Gastroesophageal sphincter (tissue), 4 donors: Measurements from ENCODE around the gene GNAI3. TPM values are rescaled to one million over a fixed set of nuclear protein-coding genes. Genes with fewer than 3 reads are reported as not detected.
A peak's percentile ranks its signal among the peaks of the same experiment; 100 is the strongest.

Source experiments
- ATAC-seq: fragments of 150-250 bp; one replicate; pipeline ENCODE4 v1.9.1; 2016; ENCODE audit warnings: mild to moderate bottlenecking, moderate library complexity
- H3K27ac ChIP-seq, 4 donors: fragments of 200-600 bp; sonication (generic) in 3 of 4; 1 replicate in 3 of 4; 2 replicates in 1 of 4; pipeline ENCODE4 v1.5.1; 2016 to 2019
- H3K27me3 ChIP-seq: fragments of 200-600 bp; sonication (generic); one replicate; pipeline ENCODE4 v1.5.1; 2019
- H3K36me3 ChIP-seq, 2 donors: fragments of 200-600 bp; sonication (generic); one replicate each; pipeline ENCODE4 v1.5.1; 2019; ENCODE audit warnings: control low read depth in 1 of 2
- H3K4me1 ChIP-seq, 3 donors: fragments of 200-600 bp; sonication (generic); 1 replicate in 2 of 3; 2 replicates in 1 of 3; pipeline ENCODE4 v1.5.1; 2016 to 2019; ENCODE audit warnings: control low read depth in 2 of 3
- H3K4me3 ChIP-seq, 2 donors: fragments of 200-600 bp; sonication (generic); one replicate each; pipeline ENCODE4 v1.5.1; 2019; ENCODE audit warnings: mild to moderate bottlenecking in 1 of 2, moderate library complexity in 1 of 2
- H3K9me3 ChIP-seq, 3 donors: fragments of 200-600 bp; sonication (generic); one replicate each; pipeline ENCODE4 v1.5.1; 2017 to 2019; ENCODE audit warnings: control low read depth in 2 of 3
- EP300 ChIP-seq: sonication (generic); formaldehyde crosslinking; IDR thresholded peaks from one replicate; pipeline ENCODE4 v1.6.1; 2017; ENCODE audit warnings: antibody characterized with exemption, mild to moderate bottlenecking
- POLR2A ChIP-seq, 2 donors: fragments of 450-650 bp; IDR thresholded peaks; one replicate each; pipeline ENCODE4 v1.6.1; 2017; ENCODE audit warnings: antibody characterized with exemption in 2 of 2, mild to moderate bottlenecking in 2 of 2, moderate library complexity in 1 of 2
- POLR2AphosphoS5 ChIP-seq: sonication (generic); formaldehyde crosslinking; IDR thresholded peaks from one replicate; pipeline ENCODE4 v1.6.1; 2017; ENCODE audit warnings: antibody characterized with exemption
- WGBS, 2 donors: methylation state at CpG; one replicate each; pipeline ENCODE4 v1.1.5; 2018; ENCODE audit warnings: low coverage in 1 of 2; 5-methylcytosine and 5-hydroxymethylcytosine counted together
- total RNA-seq, 4 donors: library from RNA; depleted of rRNA; stranded (reverse); fragments of >200 nt; gene quantifications; one replicate each; pipeline ENCODE4 v1.1.0, GENCODE V29; 2016
- TF ChIP-seq, protein P1 (sequence below), 4 experiments: fragments of 200-600 bp in 2 of 4; fragments of 450-650 bp in 2 of 4; sonication (generic) in 1 of 4; IDR thresholded peaks; one replicate each; pipeline ENCODE4 v1.5.1; 2017 to 2019; ENCODE audit warnings: antibody characterized with exemption in 4 of 4, mild to moderate bottlenecking in 2 of 4, moderate library complexity in 2 of 4

The GNAI3 gene
- total RNA-seq, 4 donors from 2014 or later, result 6.6 to 9.4 (median 8.0) TPM

GRCh38 chr1:109653306-109653705, 104.9 kb downstream of the GNAI3 start:
- Histone ChIP-seq H3K9me3 (no peaks in the 10 kb centered on the region), H3K27ac (no peak overlapping the region), H3K4me1 (peaks cover 0 to 29% (median 11%) of the 10 kb centered on the region in 3 donors), H3K4me3 (no peak overlapping the region), H3K36me3 (peaks cover 0 to 4% of the 10 kb centered on the region in 2 donors), H3K27me3 (no peaks in the 10 kb centered on the region)
- TF ChIP-seq EP300, result no peak
- no peak for TF ChIP-seq POLR2A (IDR thresholded peaks at IDR 0.05)
- no peak for TF ChIP-seq POLR2AphosphoS5
- TF ChIP-seq, protein P1, sequence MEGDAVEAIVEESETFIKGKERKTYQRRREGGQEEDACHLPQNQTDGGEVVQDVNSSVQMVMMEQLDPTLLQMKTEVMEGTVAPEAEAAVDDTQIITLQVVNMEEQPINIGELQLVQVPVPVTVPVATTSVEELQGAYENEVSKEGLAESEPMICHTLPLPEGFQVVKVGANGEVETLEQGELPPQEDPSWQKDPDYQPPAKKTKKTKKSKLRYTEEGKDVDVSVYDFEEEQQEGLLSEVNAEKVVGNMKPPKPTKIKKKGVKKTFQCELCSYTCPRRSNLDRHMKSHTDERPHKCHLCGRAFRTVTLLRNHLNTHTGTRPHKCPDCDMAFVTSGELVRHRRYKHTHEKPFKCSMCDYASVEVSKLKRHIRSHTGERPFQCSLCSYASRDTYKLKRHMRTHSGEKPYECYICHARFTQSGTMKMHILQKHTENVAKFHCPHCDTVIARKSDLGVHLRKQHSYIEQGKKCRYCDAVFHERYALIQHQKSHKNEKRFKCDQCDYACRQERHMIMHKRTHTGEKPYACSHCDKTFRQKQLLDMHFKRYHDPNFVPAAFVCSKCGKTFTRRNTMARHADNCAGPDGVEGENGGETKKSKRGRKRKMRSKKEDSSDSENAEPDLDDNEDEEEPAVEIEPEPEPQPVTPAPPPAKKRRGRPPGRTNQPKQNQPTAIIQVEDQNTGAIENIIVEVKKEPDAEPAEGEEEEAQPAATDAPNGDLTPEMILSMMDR (IDR thresholded peaks at IDR 0.05), result no peak
- no peak for ATAC-seq
- WGBS, 2 donors, result 60 to 74% methylated on average over 2 of the region's 2 CpGs

DNA sequence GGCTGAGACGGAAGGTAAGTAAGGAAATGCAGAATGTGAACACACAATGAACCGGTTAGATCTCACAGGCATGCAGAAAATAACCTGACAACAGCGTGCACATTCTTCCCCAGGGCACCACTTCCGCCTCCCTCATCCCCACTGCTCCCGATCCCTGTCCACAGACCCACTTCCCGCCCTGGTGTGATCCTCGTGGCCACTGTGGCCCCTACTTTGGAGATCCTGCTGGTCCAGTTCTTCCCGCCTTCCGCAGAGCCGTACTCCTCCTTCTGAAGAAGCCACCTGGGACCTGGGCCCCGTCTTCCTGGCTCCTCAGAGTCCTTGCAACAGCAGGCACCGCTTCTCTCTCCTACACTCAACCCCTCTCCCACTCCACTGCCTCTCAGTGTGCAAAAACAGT, 106.1 kb downstream of the GNAI3 start:
- Histone ChIP-seq H3K4me3 (no peak overlapping the region), H3K27ac (peak overlapping the region in 3 of 4 donors; percentile 88 to 90 (median 89))
- 87 to 89% methylated on average over 5 to 12 of the region's 12 CpGs for WGBS, 2 donors

DNA sequence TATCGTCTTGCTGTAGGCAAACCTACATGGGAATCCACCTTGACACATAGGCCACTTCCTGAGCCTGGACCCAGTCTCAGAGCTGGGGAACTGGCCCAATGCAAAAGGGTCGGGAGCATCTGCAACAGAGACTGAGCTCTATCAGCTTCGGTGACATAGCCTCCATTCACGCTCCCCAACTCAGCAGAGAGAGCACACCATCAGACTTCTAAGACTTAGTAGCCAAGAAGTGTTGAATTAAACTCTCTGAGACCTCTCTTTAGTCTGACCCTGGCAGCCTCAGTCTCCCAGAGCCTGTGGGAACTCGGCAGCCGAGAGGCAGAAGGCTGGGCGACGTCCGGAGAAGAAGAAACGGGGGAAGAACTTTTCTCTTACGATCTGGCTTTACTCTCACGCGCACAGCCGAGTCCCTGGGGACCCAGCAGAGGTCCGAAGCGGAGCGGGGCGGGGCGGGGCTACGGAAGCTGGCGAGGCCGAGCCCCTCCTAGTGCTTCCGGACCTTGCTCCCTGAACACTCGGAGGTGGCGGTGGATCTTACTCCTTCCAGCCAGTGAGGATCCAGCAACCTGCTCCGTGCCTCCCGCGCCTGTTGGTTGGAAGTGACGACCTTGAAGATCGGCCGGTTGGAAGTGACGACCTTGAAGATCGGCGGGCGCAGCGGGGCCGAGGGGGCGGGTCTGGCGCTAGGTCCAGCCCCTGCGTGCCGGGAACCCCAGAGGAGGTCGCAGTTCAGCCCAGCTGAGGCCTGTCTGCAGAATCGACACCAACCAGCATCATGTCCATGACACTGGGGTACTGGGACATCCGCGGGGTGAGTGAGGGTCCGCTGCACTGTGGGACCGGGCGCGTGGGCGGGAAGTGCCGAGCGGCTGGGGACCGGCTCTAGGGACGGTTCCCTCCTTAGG, 107.5 kb downstream of the GNAI3 start, which contains the start of gene GSTM4:
GSTM4 (plus strand) TSS at position 485 of the 905 bp plus-strand sequence; CDS start at position 776, 291 bp downstream.
- Histone ChIP-seq H3K9me3 (no peaks in the 10 kb centered on the region), H3K27ac (peak within 1 kb of the TSS; percentile 11 to 90 (median 88)), H3K27me3 (no peaks in the 10 kb centered on the region), H3K4me1 (peaks cover 0 to 29% (median 11%) of the 10 kb centered on the region in 3 donors), H3K4me3 (peak within 1 kb of the TSS; percentile 52 to 74), H3K36me3 (peaks cover 0 to 30% of the 10 kb centered on the region in 2 donors)
- 0 to 6% methylated on average over 1 to 3 of the region's 54 CpGs for WGBS, 2 donors
- TF ChIP-seq POLR2A (IDR thresholded peaks at IDR 0.05) (peak; percentile 31 to 51), EP300 (no peak), POLR2AphosphoS5 (peak; percentile 60)
- TF ChIP-seq, protein P1 (IDR thresholded peaks at IDR 0.05), result peak in 2 of 4 experiments; percentile 10 to 45
- ATAC-seq, result peak; percentile 94

More for the DNA sequence above, 106.1 kb downstream of the GNAI3 start:
- H3K9me3 ChIP-seq, result no peaks in the 10 kb centered on the region
- H3K4me1 ChIP-seq, result peaks cover 0 to 29% (median 11%) of the 10 kb centered on the region in 3 donors
- peaks cover 0 to 17% of the 10 kb centered on the region in 2 donors for H3K36me3 ChIP-seq
- no peak for ATAC-seq
- H3K27me3 ChIP-seq, result no peaks in the 10 kb centered on the region
- no peak for TF ChIP-seq POLR2AphosphoS5

DNA sequence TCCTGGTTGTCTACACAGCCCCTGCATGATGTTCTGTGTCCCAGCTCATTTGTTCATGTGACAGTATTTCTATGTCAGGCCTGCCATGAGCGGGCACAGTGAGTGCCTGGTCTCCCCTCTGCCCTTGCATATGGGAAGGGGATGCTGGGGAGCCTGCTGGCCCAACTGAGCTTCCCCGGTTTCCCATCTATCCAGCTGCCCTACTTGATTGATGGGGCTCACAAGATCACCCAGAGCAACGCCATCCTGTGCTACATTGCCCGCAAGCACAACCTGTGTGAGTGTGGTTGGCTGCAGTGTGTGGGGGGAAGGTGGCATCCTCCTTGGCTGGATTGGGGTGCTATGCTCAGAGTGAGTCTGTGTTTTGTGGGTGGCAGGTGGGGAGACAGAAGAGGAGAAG, 109.0 kb downstream of the GNAI3 start:
- H3K27ac ChIP-seq, result peak overlapping the region in 3 of 4 donors; percentile 88 to 90 (median 89)
- no peak for TF ChIP-seq EP300
- TF ChIP-seq POLR2A (IDR thresholded peaks at IDR 0.05), result no peak
- TF ChIP-seq POLR2AphosphoS5, result no peak
- H3K36me3 ChIP-seq, result peaks cover 0 to 45% of the 10 kb centered on the region in 2 donors
- H3K9me3 ChIP-seq, result no peaks in the 10 kb centered on the region
- 100% methylated on average over 1 of the region's 4 CpGs; no CpG with 5 or more reads in 1 of the 2 donors for WGBS, 2 donors
- no peak for ATAC-seq
- H3K4me3 ChIP-seq, result no peak overlapping the region
- peaks cover 0 to 29% (median 11%) of the 10 kb centered on the region in 3 donors for H3K4me1 ChIP-seq
- no peaks in the 10 kb centered on the region for H3K27me3 ChIP-seq

- ATAC-seq, result no peak
- H3K36me3 ChIP-seq, result peaks cover 0 to 51% of the 10 kb centered on the region in 2 donors
- H3K27ac ChIP-seq, result peak overlapping the region in 1 of 4 donors; percentile 90
- WGBS, 2 donors, result 68 to 88% methylated on average over 4 to 7 of the region's 7 CpGs
- no peaks in the 10 kb centered on the region for H3K27me3 ChIP-seq
- peaks cover 0 to 29% (median 11%) of the 10 kb centered on the region in 3 donors for H3K4me1 ChIP-seq
- no peak overlapping the region for H3K4me3 ChIP-seq
- no peak for TF ChIP-seq POLR2AphosphoS5
- TF ChIP-seq EP300, result no peak
- TF ChIP-seq, protein P1 (IDR thresholded peaks at IDR 0.05), result no peak
- TF ChIP-seq POLR2A (IDR thresholded peaks at IDR 0.05), result no peak
- H3K9me3 ChIP-seq, result no peaks in the 10 kb centered on the region
Observed at GRCh38 chr1:109657970-109658369, 109.6 kb downstream of the GNAI3 start.
